ENCODE results near the gene PRPF19. TPM values are rescaled to one million over a fixed set of nuclear protein-coding genes. Genes with fewer than 3 reads are reported as not detected.

PRPF19 gene
- total and polyA plus RNA-seq, 9 of the 15 experiments (the other 6 are each of a cell fraction or from before 2014, with no cell fraction given), result 9.4 to 212 (median 73.2) TPM

DNA sequence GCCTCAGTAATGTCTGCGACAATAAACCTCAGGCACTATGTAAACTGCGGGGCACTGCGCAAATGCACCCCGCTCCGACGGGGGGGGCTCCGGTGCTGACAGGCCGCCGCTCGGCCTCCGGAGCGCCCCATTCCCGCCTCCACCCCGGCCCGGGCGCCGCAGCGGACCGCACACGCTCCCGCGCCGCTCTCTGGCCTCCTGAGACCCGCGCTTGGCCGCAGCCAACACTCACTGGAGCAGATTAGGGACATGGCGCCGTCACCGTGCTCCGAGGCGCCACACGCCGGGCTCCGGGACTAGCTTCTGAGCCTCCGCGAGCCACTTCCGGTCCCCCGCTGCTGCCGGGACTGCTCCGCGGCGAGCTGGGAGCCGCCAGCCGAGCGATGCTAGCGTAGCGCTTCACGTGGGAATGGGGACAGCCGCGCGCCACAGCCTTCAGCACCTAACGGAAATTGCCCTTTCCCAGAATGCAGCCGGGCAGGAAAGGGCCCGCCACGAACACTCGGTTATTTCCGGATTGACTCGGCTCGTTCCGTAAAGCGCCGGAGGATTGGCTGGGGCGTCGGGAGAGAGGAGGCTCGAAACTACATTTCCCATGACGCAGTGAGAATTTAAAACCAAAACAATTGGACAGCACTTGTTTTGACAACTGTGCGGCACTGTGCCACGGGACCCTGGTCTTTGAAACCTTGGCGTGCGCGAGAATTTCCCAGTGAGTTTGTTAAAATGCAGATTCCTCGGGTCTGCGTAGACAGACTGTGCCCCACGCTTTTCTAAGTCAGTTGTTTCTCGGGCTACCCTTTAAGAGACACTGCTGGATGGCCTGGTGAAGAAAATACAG is at the start of gene PRPF19 (continued):
- TF ChIP-seq HDGF (IDR thresholded peaks at IDR 0.05) (no peak), TAF7 (tag; IDR thresholded peaks at IDR 0.05) (no peak), GATAD2A (IDR thresholded peaks at IDR 0.05) (peak; percentile 86), USF1 (CRISPR knock-in tag; IDR thresholded peaks at IDR 0.05) (peak; percentile 82), SNRNP70 (optimal IDR thresholded peaks at IDR 0.05; ENCODE audit: low read depth, low read length) (no peak), ZNF175 (CRISPR knock-in tag; IDR thresholded peaks at IDR 0.05; ENCODE audit: low read depth) (no peak), ZBTB17 (CRISPR knock-in tag; IDR thresholded peaks at IDR 0.05) (no peak; the same call in 1 of the 2 replicates), SREBF2 (CRISPR knock-in tag; IDR thresholded peaks at IDR 0.05) (no peak), BCOR (IDR thresholded peaks at IDR 0.05) (no peak), HLTF (IDR thresholded peaks at IDR 0.05) (no peak), SP1 (CRISPR knock-in tag; IDR thresholded peaks at IDR 0.05) (peak; percentile 60; the same call in 1 of the 2 replicates), ZNF263 (CRISPR knock-in tag; IDR thresholded peaks at IDR 0.05; ENCODE audit: borderline replicate concordance) (no peak), CBX8 (IDR thresholded peaks at IDR 0.05; ENCODE audit: borderline replicate concordance, extremely low read depth, low read depth, low read length, poor library complexity, severe bottlenecking) (no peak), ZNF212 (CRISPR knock-in tag; IDR thresholded peaks at IDR 0.05) (no peak), ZBTB1 (CRISPR knock-in tag; IDR thresholded peaks at IDR 0.05; ENCODE audit: borderline replicate concordance, low read depth) (peak; percentile 83; the same call in 1 of the 2 replicates), LEF1 (IDR thresholded peaks at IDR 0.05) (no peak), PTTG1 (tag; IDR thresholded peaks at IDR 0.05; ENCODE audit: low read depth) (no peak), KAT8 (IDR thresholded peaks at IDR 0.05; ENCODE audit: low read depth) (no peak), E2F5 (CRISPR knock-in tag; IDR thresholded peaks at IDR 0.05) (peak; percentile 72), NBN (IDR thresholded peaks at IDR 0.05; ENCODE audit: low read depth) (no peak), ZNF140 (CRISPR knock-in tag; IDR thresholded peaks at IDR 0.05) (no peak)
- TF ChIP-seq, protein P1, sequence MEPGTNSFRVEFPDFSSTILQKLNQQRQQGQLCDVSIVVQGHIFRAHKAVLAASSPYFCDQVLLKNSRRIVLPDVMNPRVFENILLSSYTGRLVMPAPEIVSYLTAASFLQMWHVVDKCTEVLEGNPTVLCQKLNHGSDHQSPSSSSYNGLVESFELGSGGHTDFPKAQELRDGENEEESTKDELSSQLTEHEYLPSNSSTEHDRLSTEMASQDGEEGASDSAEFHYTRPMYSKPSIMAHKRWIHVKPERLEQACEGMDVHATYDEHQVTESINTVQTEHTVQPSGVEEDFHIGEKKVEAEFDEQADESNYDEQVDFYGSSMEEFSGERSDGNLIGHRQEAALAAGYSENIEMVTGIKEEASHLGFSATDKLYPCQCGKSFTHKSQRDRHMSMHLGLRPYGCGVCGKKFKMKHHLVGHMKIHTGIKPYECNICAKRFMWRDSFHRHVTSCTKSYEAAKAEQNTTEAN (CRISPR knock-in tag; IDR thresholded peaks at IDR 0.05), result no peak
- TF ChIP-seq, protein P2, sequence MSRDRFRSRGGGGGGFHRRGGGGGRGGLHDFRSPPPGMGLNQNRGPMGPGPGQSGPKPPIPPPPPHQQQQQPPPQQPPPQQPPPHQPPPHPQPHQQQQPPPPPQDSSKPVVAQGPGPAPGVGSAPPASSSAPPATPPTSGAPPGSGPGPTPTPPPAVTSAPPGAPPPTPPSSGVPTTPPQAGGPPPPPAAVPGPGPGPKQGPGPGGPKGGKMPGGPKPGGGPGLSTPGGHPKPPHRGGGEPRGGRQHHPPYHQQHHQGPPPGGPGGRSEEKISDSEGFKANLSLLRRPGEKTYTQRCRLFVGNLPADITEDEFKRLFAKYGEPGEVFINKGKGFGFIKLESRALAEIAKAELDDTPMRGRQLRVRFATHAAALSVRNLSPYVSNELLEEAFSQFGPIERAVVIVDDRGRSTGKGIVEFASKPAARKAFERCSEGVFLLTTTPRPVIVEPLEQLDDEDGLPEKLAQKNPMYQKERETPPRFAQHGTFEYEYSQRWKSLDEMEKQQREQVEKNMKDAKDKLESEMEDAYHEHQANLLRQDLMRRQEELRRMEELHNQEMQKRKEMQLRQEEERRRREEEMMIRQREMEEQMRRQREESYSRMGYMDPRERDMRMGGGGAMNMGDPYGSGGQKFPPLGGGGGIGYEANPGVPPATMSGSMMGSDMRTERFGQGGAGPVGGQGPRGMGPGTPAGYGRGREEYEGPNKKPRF (IDR thresholded peaks at IDR 0.05; ENCODE audit: low read depth, low read length), result no peak
- TF ChIP-seq, protein P3, sequence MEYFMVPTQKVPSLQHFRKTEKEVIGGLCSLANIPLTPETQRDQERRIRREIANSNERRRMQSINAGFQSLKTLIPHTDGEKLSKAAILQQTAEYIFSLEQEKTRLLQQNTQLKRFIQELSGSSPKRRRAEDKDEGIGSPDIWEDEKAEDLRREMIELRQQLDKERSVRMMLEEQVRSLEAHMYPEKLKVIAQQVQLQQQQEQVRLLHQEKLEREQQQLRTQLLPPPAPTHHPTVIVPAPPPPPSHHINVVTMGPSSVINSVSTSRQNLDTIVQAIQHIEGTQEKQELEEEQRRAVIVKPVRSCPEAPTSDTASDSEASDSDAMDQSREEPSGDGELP (CRISPR knock-in tag; IDR thresholded peaks at IDR 0.05; ENCODE audit: borderline replicate concordance), result peak; percentile 87
